MCF 10A (cell line): Measurements from ENCODE around the gene ZNF664. TPM values are rescaled to one million over a fixed set of nuclear protein-coding genes. Genes with fewer than 3 reads are reported as not detected.

Experiments
- BruUV-seq: library from RNA; stranded (reverse); fragments of 400-500 nt; replicated peaks from 2 replicates; lab custom pipeline; 2021; lab: Mats Ljungman, UMichigan
- CTCF ChIA-PET: fragments of 300-600 bp; sonication (Branson Sonifier 250); formaldehyde crosslinking; extraction: SDS; loops from one replicate; lab custom pipeline; 2021; ENCODE audit warnings: antibody characterized with exemption, inconsistent platforms; lab: Yijun Ruan, JAX
- POLR2A ChIA-PET: fragments of 300-600, 350-650 bp; sonication (Branson Sonifier 250); formaldehyde crosslinking; extraction: SDS; loops from one replicate; lab custom pipeline; 2020; ENCODE audit warnings: antibody characterized with exemption, inconsistent platforms; lab: Yijun Ruan, JAX
- DNase-seq: peaks from one replicate; pipeline ENCODE4 v3.0.0-alpha.2; 2018; ENCODE audit not compliant: unreplicated experiment
- H3K27ac Mint-ChIP-seq: one replicate; pipeline ENCODE4 v1.8.0; 2022; ENCODE audit warnings: mild to moderate bottlenecking, low read depth, mixed read lengths; ENCODE audit not compliant: unreplicated experiment
- H3K27me3 Mint-ChIP-seq: one replicate; pipeline ENCODE4 v1.8.0; 2022; ENCODE audit warnings: mixed read lengths; ENCODE audit not compliant: insufficient read depth, unreplicated experiment
- H3K36me3 Mint-ChIP-seq: one replicate; pipeline ENCODE4 v1.8.0; 2022; ENCODE audit warnings: mild to moderate bottlenecking, moderate library complexity, mixed read lengths; ENCODE audit not compliant: insufficient read depth, unreplicated experiment
- H3K4me1 Mint-ChIP-seq: one replicate; pipeline ENCODE4 v1.8.0; 2022; ENCODE audit warnings: mixed read lengths; ENCODE audit not compliant: insufficient read depth, unreplicated experiment
- H3K4me3 Mint-ChIP-seq: one replicate; pipeline ENCODE4 v1.8.0; 2022; ENCODE audit warnings: mild to moderate bottlenecking, moderate library complexity, mixed read lengths; ENCODE audit not compliant: unreplicated experiment
- H3K9me3 Mint-ChIP-seq: one replicate; pipeline ENCODE4 v1.8.0; 2022; ENCODE audit warnings: mixed read lengths; ENCODE audit not compliant: unreplicated experiment
- CTCF ChIP-seq: fragments of 200-600 bp; IDR thresholded peaks from one replicate; pipeline ENCODE4 v1.8.0; 2022; ENCODE audit warnings: antibody characterized with exemption, mild to moderate bottlenecking; ENCODE audit not compliant: unreplicated experiment
- intact Hi-C: fragments of 100-400 bp; cut with micrococcal nuclease; formaldehyde crosslinking; loops from 2 replicates; pipeline ENCODE4 v1.14.1; 2022
- total RNA-seq: library from RNA; stranded (reverse); gene quantifications from 2 replicates; pipeline ENCODE4 v1.2.3, GENCODE V29; 2022

The ZNF664 gene
- total RNA-seq, 1 experiment from 2014 or later, result 123 TPM

DNA sequence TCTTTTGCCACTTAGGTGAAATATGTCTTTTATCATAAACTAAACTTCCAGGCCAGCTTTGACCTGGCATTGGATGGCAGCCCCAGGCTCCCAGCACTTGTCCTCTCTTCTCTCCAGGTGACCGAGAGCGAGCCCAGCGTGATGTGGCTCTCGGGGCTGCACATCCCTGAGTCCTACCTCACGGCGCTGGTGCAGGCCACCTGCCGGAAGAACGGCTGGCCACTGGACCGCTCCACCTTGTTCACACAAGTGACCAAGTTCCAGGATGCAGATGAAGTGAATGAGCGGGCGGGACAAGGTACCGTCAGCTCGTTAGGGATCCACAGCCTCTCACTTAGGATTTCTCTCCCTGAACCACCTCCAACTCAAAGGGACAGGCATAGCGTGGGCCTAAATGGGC, 39.8 kb upstream of the ZNF664 start:
- ChIA-PET POLR2A (interaction anchor here (0.7 kb wide), 1 partner anchor 214 kb away, joined by 3 read pairs; no protein-coding TSS in a partner anchor), CTCF (interaction anchor here (0.6 kb wide), 1 partner anchor 904 kb away, joined by 3 read pairs; no protein-coding TSS in a partner anchor)
- Mint-ChIP-seq H3K4me1 (no peaks in the 10 kb centered on the region), H3K36me3 (peaks cover 7% of the 10 kb centered on the region), H3K27me3 (no peaks in the 10 kb centered on the region), H3K9me3 (no peaks in the 10 kb centered on the region), H3K4me3 (no peak overlapping the region), H3K27ac (no peak overlapping the region)
- no TSS peak for BruUV-seq
- DNase-seq, result no peak
- TF ChIP-seq CTCF, result no peak
- intact Hi-C loops, result no loop called here

DNA sequence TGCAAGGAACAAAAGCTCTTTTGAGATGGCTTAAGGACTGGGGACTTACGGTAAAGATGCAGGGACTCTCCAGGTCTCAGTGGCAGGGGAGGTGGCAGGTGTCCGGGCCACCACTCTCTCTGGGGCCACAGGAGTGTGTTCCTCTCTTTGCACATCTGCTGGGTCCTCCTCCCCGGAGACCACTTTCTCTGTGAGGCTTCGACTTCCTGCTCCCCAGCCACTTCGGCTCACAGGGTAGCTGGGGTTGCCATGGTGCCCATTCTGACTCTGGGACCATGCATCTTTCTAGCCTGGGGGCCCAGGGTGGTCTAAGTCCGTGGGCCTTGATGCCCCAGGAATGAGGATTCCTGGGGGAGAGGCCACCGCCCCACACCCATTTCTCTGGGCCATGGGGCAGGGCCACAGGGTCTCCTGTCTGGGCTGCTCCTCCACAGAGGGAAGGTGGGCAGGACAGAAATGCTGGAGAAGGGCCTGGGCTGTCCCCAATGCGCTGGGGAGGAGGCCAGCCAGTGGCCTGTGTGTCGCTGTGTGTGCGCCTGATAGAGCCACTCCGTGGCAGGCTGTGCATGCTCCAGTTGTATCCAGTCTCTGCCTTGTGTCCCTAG, 38.9 kb upstream of the ZNF664 start:
- ChIA-PET POLR2A (no interaction called here), CTCF (no interaction called here)
- Mint-ChIP-seq H3K36me3 (peaks cover 7% of the 10 kb centered on the region), H3K4me1 (no peaks in the 10 kb centered on the region), H3K27me3 (no peaks in the 10 kb centered on the region), H3K9me3 (no peaks in the 10 kb centered on the region), H3K4me3 (no peak overlapping the region), H3K27ac (no peak overlapping the region)
- intact Hi-C loops, result no loop called here
- BruUV-seq, result no TSS peak
- DNase-seq, result no peak
- no peak for TF ChIP-seq CTCF

GRCh38 chr12:123934829-123935228, 38.2 kb upstream of the ZNF664 start:
- CTCF ChIA-PET, result interaction anchor here (2.1 kb wide), 1 partner anchor 29 kb away, joined by 7 read pairs; no protein-coding TSS in a partner anchor
- Mint-ChIP-seq H3K4me3 (no peak overlapping the region), H3K27ac (no peak overlapping the region), H3K4me1 (no peaks in the 10 kb centered on the region), H3K27me3 (no peaks in the 10 kb centered on the region), H3K9me3 (no peaks in the 10 kb centered on the region), H3K36me3 (peaks cover 7% of the 10 kb centered on the region)
- POLR2A ChIA-PET, result interaction anchor here (1.2 kb wide), 1 partner anchor 177 kb away, joined by 4 read pairs; no protein-coding TSS in a partner anchor
- DNase-seq, result peak; percentile 67
- intact Hi-C loops, result no loop called here
- TF ChIP-seq CTCF, result no peak
- no TSS peak for BruUV-seq

- H3K36me3 Mint-ChIP-seq, result peaks cover 7% of the 10 kb centered on the region
- no peaks in the 10 kb centered on the region for H3K27me3 Mint-ChIP-seq
- no peak overlapping the region for H3K27ac Mint-ChIP-seq
- H3K4me1 Mint-ChIP-seq, result no peaks in the 10 kb centered on the region
- POLR2A ChIA-PET, result interaction anchor here (0.7 to 1.2 kb wide), 3 partner anchors 10 to 178 kb away, joined by 3 to 4 read pairs (median 3); no protein-coding TSS in a partner anchor
- TF ChIP-seq CTCF, result no peak
- H3K4me3 Mint-ChIP-seq, result no peak overlapping the region
- CTCF ChIA-PET, result interaction anchor here (2.1 kb wide), 1 partner anchor 30 kb away, joined by 7 read pairs; no protein-coding TSS in a partner anchor
- no peak for DNase-seq
- intact Hi-C loops, result no loop called here
- no peaks in the 10 kb centered on the region for H3K9me3 Mint-ChIP-seq
- no TSS peak for BruUV-seq
These were observed 37.1 kb upstream of the ZNF664 start for GRCh38 chr12:123935956-123936355.
